Measurements from ENCODE around the gene DPF3. TPM values are rescaled to one million over a fixed set of nuclear protein-coding genes. Genes with fewer than 3 reads are reported as not detected.

The DPF3 gene
- total RNA-seq, 1 donor from 2014 or later, result 3.0 TPM

DNA sequence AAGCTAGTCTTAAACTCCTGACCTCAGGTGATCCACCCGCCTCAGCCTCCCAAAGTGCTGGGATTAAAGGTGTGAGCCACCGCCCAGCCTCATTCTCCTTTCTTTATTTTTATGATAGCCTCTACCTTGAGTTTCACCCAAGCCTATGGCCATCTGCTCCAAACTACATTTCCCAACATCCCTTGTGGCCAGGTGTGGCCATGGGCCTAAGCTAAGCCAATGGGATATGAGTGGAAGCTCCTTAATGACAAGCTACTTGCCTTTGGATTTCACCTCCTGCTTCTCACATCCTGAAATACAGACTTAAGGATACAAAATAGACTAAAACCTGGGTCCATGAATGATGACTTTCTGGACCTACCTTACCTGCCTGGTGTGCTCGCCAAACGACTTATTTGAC is 46.2 kb downstream of the DPF3 start:
- Mint-ChIP-seq H3K27me3 (ENCODE audit: unreplicated experiment) (no peaks in the 10 kb centered on the region), H3K36me3 (ENCODE audit: low read depth, unreplicated experiment) (no peaks in the 10 kb centered on the region), H3K4me3 (ENCODE audit: unreplicated experiment) (no peak overlapping the region), H3K4me1 (ENCODE audit: unreplicated experiment) (peaks cover 6% of the 10 kb centered on the region), H3K27ac (ENCODE audit: unreplicated experiment) (no peak overlapping the region), H3K9me3 (ENCODE audit: unreplicated experiment) (no peaks in the 10 kb centered on the region)
- TF ChIP-seq CTCF (IDR thresholded peaks at IDR 0.05; ENCODE audit: unreplicated experiment), result no peak
- DNase-seq (ENCODE audit: low spot score), result no peak

- no peak overlapping the region for H3K27ac Mint-ChIP-seq (ENCODE audit: unreplicated experiment)
- H3K36me3 Mint-ChIP-seq (ENCODE audit: low read depth, unreplicated experiment), result no peaks in the 10 kb centered on the region
- H3K4me1 Mint-ChIP-seq (ENCODE audit: unreplicated experiment), result no peaks in the 10 kb centered on the region
- DNase-seq (ENCODE audit: low spot score), result no peak
- no peak overlapping the region for H3K4me3 Mint-ChIP-seq (ENCODE audit: unreplicated experiment)
- H3K9me3 Mint-ChIP-seq (ENCODE audit: unreplicated experiment), result no peaks in the 10 kb centered on the region
- no peak for TF ChIP-seq CTCF (IDR thresholded peaks at IDR 0.05; ENCODE audit: unreplicated experiment)
- no peaks in the 10 kb centered on the region for H3K27me3 Mint-ChIP-seq (ENCODE audit: unreplicated experiment)
Measured at GRCh38 chr14:72845683-72846082, 48.2 kb downstream of the DPF3 start.

DNA sequence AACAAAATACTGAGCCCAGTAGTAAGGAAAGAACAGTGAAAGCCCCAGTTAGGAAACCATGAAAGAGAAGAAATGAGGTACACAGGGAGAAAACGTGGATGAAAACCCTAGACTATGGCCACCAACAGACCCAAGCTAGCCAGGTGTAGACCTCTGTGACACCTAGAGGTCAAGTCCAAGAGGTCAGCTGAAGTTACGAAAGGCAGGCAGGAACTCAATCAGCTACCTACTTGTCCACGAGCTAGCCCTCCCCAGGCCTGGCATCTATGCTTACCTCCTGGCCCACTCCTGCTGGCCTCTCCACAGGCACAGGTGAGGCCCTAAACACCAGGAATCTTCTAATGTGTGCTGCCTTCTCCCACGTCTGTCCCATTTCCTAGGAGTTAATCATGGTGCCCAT is 48.7 kb downstream of the DPF3 start:
- Mint-ChIP-seq H3K9me3 (ENCODE audit: unreplicated experiment) (no peaks in the 10 kb centered on the region), H3K4me3 (ENCODE audit: unreplicated experiment) (no peak overlapping the region), H3K4me1 (ENCODE audit: unreplicated experiment) (no peaks in the 10 kb centered on the region), H3K27me3 (ENCODE audit: unreplicated experiment) (no peaks in the 10 kb centered on the region), H3K36me3 (ENCODE audit: low read depth, unreplicated experiment) (no peaks in the 10 kb centered on the region), H3K27ac (ENCODE audit: unreplicated experiment) (no peak overlapping the region)
- TF ChIP-seq CTCF (IDR thresholded peaks at IDR 0.05; ENCODE audit: unreplicated experiment), result no peak
- DNase-seq (ENCODE audit: low spot score), result no peak

DNA sequence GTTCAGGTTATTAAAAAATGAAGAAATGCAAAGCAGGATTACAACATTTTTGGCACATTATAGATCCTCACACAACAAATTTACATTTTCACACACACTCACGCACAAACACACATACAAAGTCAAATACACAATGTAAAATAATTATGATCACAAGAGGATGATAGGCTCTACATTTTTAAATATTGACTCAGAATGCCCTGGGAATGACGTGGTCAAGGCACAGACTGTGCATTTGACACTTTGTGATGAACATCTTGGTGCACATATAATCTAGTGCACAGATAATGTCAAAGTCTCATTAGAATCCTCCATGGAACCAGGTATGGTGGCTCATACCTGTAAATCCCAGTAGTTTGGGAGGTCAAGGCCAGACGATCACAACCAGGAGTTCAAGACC is 49.4 kb downstream of the DPF3 start:
- Mint-ChIP-seq H3K27me3 (ENCODE audit: unreplicated experiment) (no peaks in the 10 kb centered on the region), H3K36me3 (ENCODE audit: low read depth, unreplicated experiment) (no peaks in the 10 kb centered on the region), H3K4me3 (ENCODE audit: unreplicated experiment) (no peak overlapping the region), H3K27ac (ENCODE audit: unreplicated experiment) (no peak overlapping the region), H3K4me1 (ENCODE audit: unreplicated experiment) (no peaks in the 10 kb centered on the region), H3K9me3 (ENCODE audit: unreplicated experiment) (no peaks in the 10 kb centered on the region)
- no peak for TF ChIP-seq CTCF (IDR thresholded peaks at IDR 0.05; ENCODE audit: unreplicated experiment)
- DNase-seq (ENCODE audit: low spot score), result no peak

- no peak for TF ChIP-seq CTCF (IDR thresholded peaks at IDR 0.05; ENCODE audit: unreplicated experiment)
- Mint-ChIP-seq H3K4me1 (ENCODE audit: unreplicated experiment) (no peaks in the 10 kb centered on the region), H3K27ac (ENCODE audit: unreplicated experiment) (no peak overlapping the region), H3K27me3 (ENCODE audit: unreplicated experiment) (no peaks in the 10 kb centered on the region), H3K9me3 (ENCODE audit: unreplicated experiment) (no peaks in the 10 kb centered on the region), H3K36me3 (ENCODE audit: low read depth, unreplicated experiment) (no peaks in the 10 kb centered on the region), H3K4me3 (ENCODE audit: unreplicated experiment) (no peak overlapping the region)
- no peak for DNase-seq (ENCODE audit: low spot score)
Measured at GRCh38 chr14:72839753-72840607, 53.9 kb downstream of the DPF3 start.

Data from endothelial cell (in vitro differentiated cells).